ENCODE data around the gene WDR62.

WDR62 gene

GRCh38 chr19:36014012-36014924, 40.4 kb upstream of the WDR62 start, which contains the start of gene ALKBH6:
Gene ALKBH6, minus strand, starts transcription at chr19:36014213. Its CDS starts 816 bp downstream, at chr19:36013397.
- Histone ChIP-seq H2AFZ (ENCODE audit: low read depth, low read length) (peak within 1 kb of the TSS; percentile 82), H3K79me2 (ENCODE audit: low read length) (peaks cover 21% of the 10 kb centered on the region), H3K4me2 (ENCODE audit: low read length) (peak within 1 kb of the TSS; percentile 96), H3K9ac (ENCODE audit: low read length) (peak within 1 kb of the TSS; percentile 89), H3K27me3 (ENCODE audit: low read depth, low read length) (no peaks in the 10 kb centered on the region), H3K36me3 (replicated peaks; ENCODE audit: low read depth, low read length) (peaks cover 19% of the 10 kb centered on the region), H4K20me1 (ENCODE audit: insufficient read depth, low read length) (no peaks in the 10 kb centered on the region), H3K27ac (ENCODE audit: low read length) (peak within 1 kb of the TSS; percentile 29), H3K4me1 (ENCODE audit: low read length) (peaks cover 14% of the 10 kb centered on the region), H3K9me3 (ENCODE audit: insufficient read depth, low read length) (no peaks in the 10 kb centered on the region), H3K4me3 (ENCODE audit: low read length) (peak within 1 kb of the TSS; percentile 90)
- TF ChIP-seq EZH2phosphoT487 (IDR thresholded peaks at IDR 0.05; ENCODE audit: low read depth) = no peak
- no peak for TF ChIP-seq CTCF (IDR thresholded peaks at IDR 0.05; ENCODE audit: low read depth, low read length)

- peaks cover 8% of the 10 kb centered on the region for H3K4me1 ChIP-seq (ENCODE audit: low read length)
- H3K4me2 ChIP-seq (ENCODE audit: low read length) = no peak overlapping the region
- peaks cover 12% of the 10 kb centered on the region for H3K79me2 ChIP-seq (ENCODE audit: low read length)
- no peak overlapping the region for H2AFZ ChIP-seq (ENCODE audit: low read depth, low read length)
- TF ChIP-seq CTCF (IDR thresholded peaks at IDR 0.05; ENCODE audit: low read depth, low read length) (no peak), EZH2phosphoT487 (IDR thresholded peaks at IDR 0.05; ENCODE audit: low read depth) (no peak)
- H3K4me3 ChIP-seq (ENCODE audit: low read length) = no peak overlapping the region
- no peak overlapping the region for H3K9ac ChIP-seq (ENCODE audit: low read length)
- H3K27ac ChIP-seq (ENCODE audit: low read length) = no peak overlapping the region
- H4K20me1 ChIP-seq (ENCODE audit: insufficient read depth, low read length) = no peaks in the 10 kb centered on the region
- no peaks in the 10 kb centered on the region for H3K27me3 ChIP-seq (ENCODE audit: low read depth, low read length)
- H3K9me3 ChIP-seq (ENCODE audit: insufficient read depth, low read length) = no peaks in the 10 kb centered on the region
- H3K36me3 ChIP-seq (replicated peaks; ENCODE audit: low read depth, low read length) = peaks cover 31% of the 10 kb centered on the region
These were observed 35.5 kb upstream of the WDR62 start for GRCh38 chr19:36019061-36019670.

- Histone ChIP-seq H3K4me1 (ENCODE audit: low read length) (no peaks in the 10 kb centered on the region), H3K9ac (ENCODE audit: low read length) (no peak overlapping the region), H3K27ac (ENCODE audit: low read length) (no peak overlapping the region), H2AFZ (ENCODE audit: low read depth, low read length) (no peak overlapping the region), H3K79me2 (ENCODE audit: low read length) (no peaks in the 10 kb centered on the region), H3K9me3 (ENCODE audit: insufficient read depth, low read length) (no peaks in the 10 kb centered on the region), H3K4me3 (ENCODE audit: low read length) (no peak overlapping the region), H3K36me3 (replicated peaks; ENCODE audit: low read depth, low read length) (peaks cover 23% of the 10 kb centered on the region), H3K4me2 (ENCODE audit: low read length) (no peak overlapping the region), H3K27me3 (ENCODE audit: low read depth, low read length) (no peaks in the 10 kb centered on the region), H4K20me1 (ENCODE audit: insufficient read depth, low read length) (no peaks in the 10 kb centered on the region)
- TF ChIP-seq EZH2phosphoT487 (IDR thresholded peaks at IDR 0.05; ENCODE audit: low read depth) (no peak), CTCF (IDR thresholded peaks at IDR 0.05; ENCODE audit: low read depth, low read length) (no peak)
These were observed 31.3 kb upstream of the WDR62 start for GRCh38 chr19:36023432-36023831.

GRCh38 chr19:36025541-36025940, 29.2 kb upstream of the WDR62 start:
- Histone ChIP-seq H2AFZ (ENCODE audit: low read depth, low read length) (no peak overlapping the region), H3K9me3 (ENCODE audit: insufficient read depth, low read length) (no peaks in the 10 kb centered on the region), H4K20me1 (ENCODE audit: insufficient read depth, low read length) (no peaks in the 10 kb centered on the region), H3K79me2 (ENCODE audit: low read length) (no peaks in the 10 kb centered on the region), H3K27me3 (ENCODE audit: low read depth, low read length) (no peaks in the 10 kb centered on the region), H3K4me2 (ENCODE audit: low read length) (no peak overlapping the region), H3K4me3 (ENCODE audit: low read length) (no peak overlapping the region), H3K9ac (ENCODE audit: low read length) (no peak overlapping the region), H3K27ac (ENCODE audit: low read length) (no peak overlapping the region), H3K4me1 (ENCODE audit: low read length) (no peaks in the 10 kb centered on the region), H3K36me3 (replicated peaks; ENCODE audit: low read depth, low read length) (peaks cover 16% of the 10 kb centered on the region)
- TF ChIP-seq CTCF (IDR thresholded peaks at IDR 0.05; ENCODE audit: low read depth, low read length) (no peak), EZH2phosphoT487 (IDR thresholded peaks at IDR 0.05; ENCODE audit: low read depth) (no peak)
